ENCODE data around the gene OR11G2.
"Not testable (repeated sequence)": the region's sequence is repeated elsewhere in the genome, so short reads cannot be mapped to it uniquely, and the experiment has no call there.

OR11G2 gene

DNA sequence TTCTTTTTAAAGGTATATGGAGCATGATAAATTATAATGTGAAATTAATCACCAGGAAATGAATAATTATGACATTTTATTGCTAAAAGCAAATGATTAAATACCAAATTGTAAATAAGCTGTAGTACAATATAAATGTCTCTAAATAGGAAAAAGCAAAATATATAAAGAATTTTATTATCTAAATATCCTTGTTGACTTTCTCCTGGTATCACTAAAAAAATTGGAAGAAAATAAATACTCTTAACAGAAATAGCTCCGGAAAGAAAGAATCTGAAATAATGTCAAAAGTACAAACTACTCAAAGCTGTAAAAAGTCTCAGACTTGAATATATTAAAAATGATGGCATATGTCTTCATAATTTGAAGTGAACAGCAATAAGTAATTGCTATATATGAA lies 38.0 kb downstream of the OR11G2 start, which contains the start of gene OR11H7:
Gene OR11H7, plus strand, starts transcription at position 301 of the 400 bp plus-strand sequence.
- no peak for DNase-seq (ENCODE audit: low read depth)

DNA sequence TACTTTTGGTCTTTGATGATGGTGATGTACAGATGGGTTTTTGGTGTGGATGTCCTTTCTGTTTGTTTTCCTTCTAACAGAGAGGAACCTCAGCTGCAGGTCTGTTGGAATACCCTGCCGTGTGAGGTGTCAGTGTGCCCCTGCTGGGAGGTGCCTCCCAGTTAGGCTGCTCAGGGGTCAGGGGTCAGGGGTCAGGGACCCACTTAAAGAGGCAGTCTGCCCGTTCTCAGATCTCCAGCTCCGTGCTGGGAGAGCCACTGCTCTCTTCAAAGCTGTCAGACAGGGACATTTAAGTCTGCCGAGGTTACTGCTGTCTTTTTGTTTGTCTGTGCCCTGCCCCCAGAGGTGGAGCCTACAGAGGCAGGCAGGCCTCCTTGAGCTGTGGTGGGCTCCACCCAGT lies 44.7 kb downstream of the OR11G2 start:
- DNase-seq (ENCODE audit: low read depth): not testable (repeated sequence)

DNA sequence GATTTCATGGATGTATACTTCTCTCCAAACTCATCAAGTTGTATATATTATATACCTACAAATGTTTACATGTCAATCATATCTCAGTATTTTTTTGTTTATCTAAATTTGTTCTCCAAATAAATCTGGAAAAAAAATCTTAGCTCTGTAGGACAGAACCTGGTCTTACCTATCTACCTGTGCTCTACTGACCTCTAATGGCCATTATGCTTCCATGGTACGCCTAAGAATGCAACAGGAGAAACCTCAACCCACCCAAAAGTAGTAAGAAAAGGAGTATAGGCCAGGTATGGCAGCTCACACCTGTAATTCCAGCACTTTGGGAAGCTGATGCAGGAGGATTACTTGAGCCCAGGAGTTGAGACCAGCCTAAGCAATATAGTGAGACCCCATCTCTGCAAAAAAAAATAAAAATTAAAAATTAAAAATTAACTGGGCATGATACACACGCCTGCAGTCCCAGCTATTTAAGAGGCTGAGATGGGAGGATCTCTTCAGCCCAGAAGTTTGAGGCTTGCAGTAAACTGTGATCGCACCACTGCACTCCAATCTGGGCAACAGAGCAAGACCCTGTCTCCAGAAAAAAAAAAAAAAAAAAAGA lies 57.0 kb downstream of the OR11G2 start:
- no peak for DNase-seq (ENCODE audit: low read depth)

Data from activated gamma-delta T cell treated with anti-CD3 and anti-CD28 coated beads, Interleukin-2, amount 50 U/mL, for 16 hours (primary cell).